ENCODE data around the gene ERC1.

DNA sequence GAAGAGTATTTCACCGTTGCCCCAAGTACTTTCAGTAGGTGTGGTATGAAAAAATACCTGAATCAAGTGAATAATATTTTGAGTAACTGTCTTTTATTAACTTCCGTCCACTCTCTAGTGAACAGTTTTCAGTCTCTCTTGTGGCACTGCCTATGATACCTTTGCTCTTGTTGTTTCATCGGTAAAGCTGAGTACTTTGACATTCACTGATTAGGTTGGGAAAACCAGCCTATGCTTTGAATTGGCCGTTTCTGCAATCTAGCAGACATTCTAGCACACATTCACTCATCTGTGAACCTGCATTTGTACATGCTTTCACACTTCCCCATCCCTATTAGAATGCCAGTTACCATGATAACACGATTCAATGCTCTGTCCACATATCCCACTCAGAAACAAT lies 386.1 kb downstream of the ERC1 start:
- TF ChIP-seq, protein P1, sequence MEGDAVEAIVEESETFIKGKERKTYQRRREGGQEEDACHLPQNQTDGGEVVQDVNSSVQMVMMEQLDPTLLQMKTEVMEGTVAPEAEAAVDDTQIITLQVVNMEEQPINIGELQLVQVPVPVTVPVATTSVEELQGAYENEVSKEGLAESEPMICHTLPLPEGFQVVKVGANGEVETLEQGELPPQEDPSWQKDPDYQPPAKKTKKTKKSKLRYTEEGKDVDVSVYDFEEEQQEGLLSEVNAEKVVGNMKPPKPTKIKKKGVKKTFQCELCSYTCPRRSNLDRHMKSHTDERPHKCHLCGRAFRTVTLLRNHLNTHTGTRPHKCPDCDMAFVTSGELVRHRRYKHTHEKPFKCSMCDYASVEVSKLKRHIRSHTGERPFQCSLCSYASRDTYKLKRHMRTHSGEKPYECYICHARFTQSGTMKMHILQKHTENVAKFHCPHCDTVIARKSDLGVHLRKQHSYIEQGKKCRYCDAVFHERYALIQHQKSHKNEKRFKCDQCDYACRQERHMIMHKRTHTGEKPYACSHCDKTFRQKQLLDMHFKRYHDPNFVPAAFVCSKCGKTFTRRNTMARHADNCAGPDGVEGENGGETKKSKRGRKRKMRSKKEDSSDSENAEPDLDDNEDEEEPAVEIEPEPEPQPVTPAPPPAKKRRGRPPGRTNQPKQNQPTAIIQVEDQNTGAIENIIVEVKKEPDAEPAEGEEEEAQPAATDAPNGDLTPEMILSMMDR (IDR thresholded peaks at IDR 0.05 in 2 of 3, conservative IDR thresholded peaks at IDR 0.05 in 1 of 3; ENCODE audit: insufficient read depth in 2 of 3, low read depth in 1 of 3, low read length in 3 of 3) = no peak
- TF ChIP-seq SPI1 (IDR thresholded peaks at IDR 0.05; ENCODE audit: borderline replicate concordance, low read depth, low read length) (no peak), CCNT2 (IDR thresholded peaks at IDR 0.05; ENCODE audit: borderline replicate concordance, extremely low read depth, insufficient read length, low read depth, low read length) (no peak), GTF2F1 (IDR thresholded peaks at IDR 0.05; ENCODE audit: low read depth, low read length) (no peak), POLR2A (conservative IDR thresholded peaks at IDR 0.05) (no peak)

All from K562 (cell line).